Panc1 (cell line): ENCODE measurements around the gene RGS21. TPM values are rescaled to one million over a fixed set of nuclear protein-coding genes. Genes with fewer than 3 reads are reported as not detected.

ENCODE experiments used
- ATAC-seq: fragments of 200-7000 bp; cut with Tn5 transposase; 2 replicates; pipeline ENCODE4 v1.9.1; 2020; ENCODE audit warnings: mild to moderate bottlenecking, moderate library complexity
- BruUV-seq: library from RNA; stranded (reverse); fragments of 400-500 nt; replicated peaks from 2 replicates; lab custom pipeline; 2021; lab: Mats Ljungman, UMichigan
- CTCF ChIA-PET: fragments of 300-600 bp; sonication (Branson Sonifier 250); formaldehyde crosslinking; loops from one replicate; lab custom pipeline; 2022; ENCODE audit warnings: antibody characterized with exemption; lab: Charles Lee
- POLR2A ChIA-PET: fragments of 300-600 bp; sonication (Branson Sonifier 250); formaldehyde crosslinking; loops from one replicate; lab custom pipeline; 2022; ENCODE audit warnings: antibody characterized with exemption; lab: Charles Lee
- DNase-seq: peaks from one replicate; pipeline ENCODE4 v3.0.0-alpha.2; 2010; ENCODE audit warnings: low read depth, low spot score
- H3K27ac ChIP-seq: 2 replicates; pipeline ENCODE4 v1.5.1; 2011; ENCODE audit warnings: mild to moderate bottlenecking, low read length, inconsistent platforms
- H3K27me3 ChIP-seq: fragments of 200-500 bp; sonication (Bioruptor generic); 2 replicates; pipeline ENCODE4 v1.6.0; 2014; ENCODE audit warnings: low read length, inconsistent platforms; ENCODE audit not compliant: control insufficient read depth, insufficient read depth
- H3K36me3 ChIP-seq: fragments of 200-500 bp; sonication (Bioruptor generic); 2 replicates; pipeline ENCODE4 v1.5.1; 2014; ENCODE audit warnings: inconsistent platforms, mild to moderate bottlenecking, low read length, moderate library complexity; ENCODE audit not compliant: control insufficient read depth, insufficient read depth
- H3K4me1 ChIP-seq: 2 replicates; pipeline ENCODE4 v1.5.1; 2011; ENCODE audit warnings: inconsistent platforms, mild to moderate bottlenecking, low read length, moderate library complexity; ENCODE audit not compliant: control insufficient read depth, insufficient read depth
- H3K4me3 ChIP-seq, 2 experiments: 2 replicates each; pipeline ENCODE4 v1.5.1; 2011 to 2012; ENCODE audit warnings: low read depth in 2 of 2, low read length in 2 of 2, mild to moderate bottlenecking in 2 of 2, inconsistent platforms in 1 of 2, moderate library complexity in 1 of 2
- H3K9me3 ChIP-seq: fragments of 200-500 bp; sonication (Bioruptor generic); 2 replicates; pipeline ENCODE4 v1.5.1; 2014; ENCODE audit warnings: low read depth, mild to moderate bottlenecking, inconsistent platforms, low read length, moderate library complexity; ENCODE audit not compliant: control insufficient read depth, insufficient read depth
- POLR2AphosphoS5 ChIP-seq: IDR thresholded peaks from 2 replicates; pipeline ENCODE4 v1.6.1; 2012; ENCODE audit warnings: mild to moderate bottlenecking, low read depth, low read length, moderate library complexity
- SIN3A ChIP-seq: IDR thresholded peaks from 2 replicates; pipeline ENCODE4 v1.6.1; 2012; ENCODE audit warnings: low read depth, mild to moderate bottlenecking, low read length, moderate library complexity, borderline replicate concordance; ENCODE audit not compliant: insufficient read depth
- TCF7L2 ChIP-seq: IDR thresholded peaks from 2 replicates; pipeline ENCODE4 v1.6.1; 2011; ENCODE audit warnings: mild to moderate bottlenecking, low read depth, low read length, inconsistent platforms
- in situ Hi-C: cut with HindIII; loops from 2 replicates; pipeline ENCODE4 v1.10.0; 2016; ENCODE audit warnings: low sequenced_read_pairs, low pct_unique_long_range_greater_than_20kb
- intact Hi-C: fragments of 100-400 bp; cut with micrococcal nuclease; formaldehyde crosslinking; loops from one replicate; pipeline ENCODE4 v1.10.0; 2022; ENCODE audit not compliant: unreplicated experiment
- total RNA-seq: library from RNA; stranded (reverse); gene quantifications from one replicate; pipeline ENCODE4 v1.2.1, GENCODE V29; 2021; ENCODE audit not compliant: unreplicated experiment
- TF ChIP-seq, protein P1 (sequence below), 2 experiments: IDR thresholded peaks; 2 replicates each; pipeline ENCODE4 v1.6.1; 2011 to 2012; ENCODE audit warnings: low read depth in 2 of 2, control low read depth in 1 of 2, low read length in 1 of 2, mild to moderate bottlenecking in 1 of 2, moderate library complexity in 1 of 2; ENCODE audit not compliant: insufficient read depth in 1 of 2
- TF ChIP-seq, protein P2 (sequence below): fragments of 450-650 bp; IDR thresholded peaks from 2 replicates; pipeline ENCODE4 v1.5.1; 2017; ENCODE audit warnings: mild to moderate bottlenecking

The RGS21 gene
- total RNA-seq, 1 experiment from 2014 or later: not detected

DNA sequence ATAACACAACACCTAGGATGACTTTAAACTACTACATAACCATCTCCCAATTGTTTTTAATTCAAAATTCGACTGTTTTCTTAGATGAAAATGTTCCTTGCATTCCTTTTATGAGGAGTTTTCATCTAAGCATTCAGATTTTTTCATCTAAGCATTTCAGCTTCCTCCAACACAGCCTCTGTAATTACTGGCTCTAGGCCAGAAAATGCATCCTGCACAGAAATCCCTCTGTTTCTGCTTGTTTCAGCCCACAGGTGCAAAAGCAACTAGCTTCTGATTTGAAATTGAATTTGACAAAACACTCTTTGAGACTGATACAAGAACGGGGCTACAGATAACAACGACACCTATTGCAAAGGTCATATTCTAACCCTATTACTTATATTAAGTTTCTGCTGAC, 90.4 kb downstream of the RGS21 start:
- H3K4me1 ChIP-seq: no peaks in the 10 kb centered on the region
- H3K4me3 ChIP-seq: no peak overlapping the region
- no peaks in the 10 kb centered on the region for H3K36me3 ChIP-seq
- intact Hi-C loops (no loop called here), in situ Hi-C loops (no loop called here)
- BruUV-seq: no TSS peak
- DNase-seq: no peak
- ChIA-PET POLR2A (no interaction called here), CTCF (no interaction called here)
- ATAC-seq: no peak
- no peaks in the 10 kb centered on the region for H3K27me3 ChIP-seq
- no peak for TF ChIP-seq TCF7L2
- no peak for TF ChIP-seq SIN3A
- TF ChIP-seq, protein P1, sequence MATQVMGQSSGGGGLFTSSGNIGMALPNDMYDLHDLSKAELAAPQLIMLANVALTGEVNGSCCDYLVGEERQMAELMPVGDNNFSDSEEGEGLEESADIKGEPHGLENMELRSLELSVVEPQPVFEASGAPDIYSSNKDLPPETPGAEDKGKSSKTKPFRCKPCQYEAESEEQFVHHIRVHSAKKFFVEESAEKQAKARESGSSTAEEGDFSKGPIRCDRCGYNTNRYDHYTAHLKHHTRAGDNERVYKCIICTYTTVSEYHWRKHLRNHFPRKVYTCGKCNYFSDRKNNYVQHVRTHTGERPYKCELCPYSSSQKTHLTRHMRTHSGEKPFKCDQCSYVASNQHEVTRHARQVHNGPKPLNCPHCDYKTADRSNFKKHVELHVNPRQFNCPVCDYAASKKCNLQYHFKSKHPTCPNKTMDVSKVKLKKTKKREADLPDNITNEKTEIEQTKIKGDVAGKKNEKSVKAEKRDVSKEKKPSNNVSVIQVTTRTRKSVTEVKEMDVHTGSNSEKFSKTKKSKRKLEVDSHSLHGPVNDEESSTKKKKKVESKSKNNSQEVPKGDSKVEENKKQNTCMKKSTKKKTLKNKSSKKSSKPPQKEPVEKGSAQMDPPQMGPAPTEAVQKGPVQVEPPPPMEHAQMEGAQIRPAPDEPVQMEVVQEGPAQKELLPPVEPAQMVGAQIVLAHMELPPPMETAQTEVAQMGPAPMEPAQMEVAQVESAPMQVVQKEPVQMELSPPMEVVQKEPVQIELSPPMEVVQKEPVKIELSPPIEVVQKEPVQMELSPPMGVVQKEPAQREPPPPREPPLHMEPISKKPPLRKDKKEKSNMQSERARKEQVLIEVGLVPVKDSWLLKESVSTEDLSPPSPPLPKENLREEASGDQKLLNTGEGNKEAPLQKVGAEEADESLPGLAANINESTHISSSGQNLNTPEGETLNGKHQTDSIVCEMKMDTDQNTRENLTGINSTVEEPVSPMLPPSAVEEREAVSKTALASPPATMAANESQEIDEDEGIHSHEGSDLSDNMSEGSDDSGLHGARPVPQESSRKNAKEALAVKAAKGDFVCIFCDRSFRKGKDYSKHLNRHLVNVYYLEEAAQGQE (IDR thresholded peaks at IDR 0.05; ENCODE audit: insufficient read depth in 1 of 2, low read depth in 2 of 2, low read length in 1 of 2): no peak
- TF ChIP-seq POLR2AphosphoS5: no peak
- TF ChIP-seq, protein P2, sequence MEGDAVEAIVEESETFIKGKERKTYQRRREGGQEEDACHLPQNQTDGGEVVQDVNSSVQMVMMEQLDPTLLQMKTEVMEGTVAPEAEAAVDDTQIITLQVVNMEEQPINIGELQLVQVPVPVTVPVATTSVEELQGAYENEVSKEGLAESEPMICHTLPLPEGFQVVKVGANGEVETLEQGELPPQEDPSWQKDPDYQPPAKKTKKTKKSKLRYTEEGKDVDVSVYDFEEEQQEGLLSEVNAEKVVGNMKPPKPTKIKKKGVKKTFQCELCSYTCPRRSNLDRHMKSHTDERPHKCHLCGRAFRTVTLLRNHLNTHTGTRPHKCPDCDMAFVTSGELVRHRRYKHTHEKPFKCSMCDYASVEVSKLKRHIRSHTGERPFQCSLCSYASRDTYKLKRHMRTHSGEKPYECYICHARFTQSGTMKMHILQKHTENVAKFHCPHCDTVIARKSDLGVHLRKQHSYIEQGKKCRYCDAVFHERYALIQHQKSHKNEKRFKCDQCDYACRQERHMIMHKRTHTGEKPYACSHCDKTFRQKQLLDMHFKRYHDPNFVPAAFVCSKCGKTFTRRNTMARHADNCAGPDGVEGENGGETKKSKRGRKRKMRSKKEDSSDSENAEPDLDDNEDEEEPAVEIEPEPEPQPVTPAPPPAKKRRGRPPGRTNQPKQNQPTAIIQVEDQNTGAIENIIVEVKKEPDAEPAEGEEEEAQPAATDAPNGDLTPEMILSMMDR: no peak
- no peaks in the 10 kb centered on the region for H3K9me3 ChIP-seq
- H3K27ac ChIP-seq: no peak overlapping the region

Other genes with a start within 250 kb of the RGS21 start
- not detected for gene RGS18, start 158.5 kb upstream of the RGS21 start, total RNA-seq